Brain microvascular endothelial cell (primary cell): ENCODE data around the gene SPTAN1.

ENCODE experiments used
- DNase-seq: peaks from one replicate; pipeline ENCODE4 v3.0.0-alpha.2; 2020
- H3K27ac ChIP-seq: fragments of 250-450 bp; sonication (Bioruptor Pico); 2 replicates; pipeline ENCODE4 v1.5.1; 2020; ENCODE audit warnings: mild to moderate bottlenecking, moderate library complexity
- H3K27me3 ChIP-seq: fragments of 250-450 bp; sonication (Bioruptor Pico); replicated peaks from 2 replicates; pipeline ENCODE4 v1.5.1; 2020; ENCODE audit warnings: mild to moderate bottlenecking
- H3K36me3 ChIP-seq: fragments of 250-450 bp; sonication (Bioruptor Pico); replicated peaks from 2 replicates; pipeline ENCODE4 v1.5.1; 2020; ENCODE audit warnings: mild to moderate bottlenecking
- H3K4me3 ChIP-seq: 2 replicates; pipeline ENCODE4 v1.5.1; 2011; ENCODE audit warnings: low read depth, mild to moderate bottlenecking, control low read depth, low read length, moderate library complexity
- in situ Hi-C: cut with HindIII; loops from 2 replicates; pipeline ENCODE4 v1.10.0; 2017; ENCODE audit warnings: low sequenced_read_pairs, low pct_ligation_motif_present
- TF ChIP-seq, protein P1 (sequence below): IDR thresholded peaks from 2 replicates; pipeline ENCODE4 v1.5.1; 2011; ENCODE audit warnings: low read depth, mild to moderate bottlenecking, moderate library complexity, low read length, control low read depth, inconsistent platforms; ENCODE audit errors: missing control alignments

SPTAN1 gene

DNA sequence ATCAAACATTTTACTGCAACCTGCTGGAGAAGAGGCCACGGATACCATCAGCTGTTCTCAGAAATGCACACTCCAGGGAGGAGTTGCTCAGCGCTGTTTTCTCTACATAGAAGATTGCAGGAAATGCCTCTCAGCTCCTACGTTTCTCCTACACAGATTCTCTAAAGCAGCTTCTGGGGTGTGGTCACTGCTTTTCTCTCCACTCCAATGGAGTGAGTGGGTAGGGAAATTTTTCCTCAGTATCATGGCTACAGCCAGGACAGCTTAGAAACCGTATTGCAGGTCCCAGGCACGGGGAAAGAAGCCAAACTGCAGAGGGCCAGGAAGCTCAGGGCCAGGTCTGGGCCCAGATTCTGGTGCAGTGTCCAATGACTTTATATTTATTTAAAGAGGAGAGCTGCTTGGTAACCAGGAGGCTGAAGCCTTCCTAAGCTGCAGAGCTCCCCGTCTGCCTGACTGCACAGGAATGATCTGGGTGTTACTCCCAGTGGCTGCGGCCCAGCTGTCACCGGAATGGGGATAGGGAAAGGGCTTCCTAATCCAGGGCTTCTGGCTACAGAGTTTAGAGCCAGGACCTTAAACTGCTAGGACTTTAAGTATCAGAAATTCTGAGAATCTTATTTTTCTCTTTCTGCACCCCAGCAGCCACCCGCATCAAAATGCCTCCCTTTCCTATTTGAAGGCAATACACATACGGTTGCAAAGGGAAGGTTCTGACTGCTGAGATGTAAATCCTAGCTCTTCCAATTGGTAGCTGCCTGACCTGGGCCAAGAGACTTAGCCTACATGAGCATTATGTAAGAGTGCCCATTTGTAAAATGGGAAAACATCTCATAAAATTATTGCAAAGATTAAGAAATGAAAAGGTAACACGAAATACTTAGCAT, 1.4 kb upstream of the SPTAN1 start:
- no peaks in the 10 kb centered on the region for H3K27me3 ChIP-seq
- TF ChIP-seq, protein P1, sequence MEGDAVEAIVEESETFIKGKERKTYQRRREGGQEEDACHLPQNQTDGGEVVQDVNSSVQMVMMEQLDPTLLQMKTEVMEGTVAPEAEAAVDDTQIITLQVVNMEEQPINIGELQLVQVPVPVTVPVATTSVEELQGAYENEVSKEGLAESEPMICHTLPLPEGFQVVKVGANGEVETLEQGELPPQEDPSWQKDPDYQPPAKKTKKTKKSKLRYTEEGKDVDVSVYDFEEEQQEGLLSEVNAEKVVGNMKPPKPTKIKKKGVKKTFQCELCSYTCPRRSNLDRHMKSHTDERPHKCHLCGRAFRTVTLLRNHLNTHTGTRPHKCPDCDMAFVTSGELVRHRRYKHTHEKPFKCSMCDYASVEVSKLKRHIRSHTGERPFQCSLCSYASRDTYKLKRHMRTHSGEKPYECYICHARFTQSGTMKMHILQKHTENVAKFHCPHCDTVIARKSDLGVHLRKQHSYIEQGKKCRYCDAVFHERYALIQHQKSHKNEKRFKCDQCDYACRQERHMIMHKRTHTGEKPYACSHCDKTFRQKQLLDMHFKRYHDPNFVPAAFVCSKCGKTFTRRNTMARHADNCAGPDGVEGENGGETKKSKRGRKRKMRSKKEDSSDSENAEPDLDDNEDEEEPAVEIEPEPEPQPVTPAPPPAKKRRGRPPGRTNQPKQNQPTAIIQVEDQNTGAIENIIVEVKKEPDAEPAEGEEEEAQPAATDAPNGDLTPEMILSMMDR, result no peak
- peak overlapping the region; percentile 78 for H3K27ac ChIP-seq
- H3K4me3 ChIP-seq, result peak overlapping the region; percentile 67
- no peak for DNase-seq
- in situ Hi-C loops, result no loop called here
- no peaks in the 10 kb centered on the region for H3K36me3 ChIP-seq

DNA sequence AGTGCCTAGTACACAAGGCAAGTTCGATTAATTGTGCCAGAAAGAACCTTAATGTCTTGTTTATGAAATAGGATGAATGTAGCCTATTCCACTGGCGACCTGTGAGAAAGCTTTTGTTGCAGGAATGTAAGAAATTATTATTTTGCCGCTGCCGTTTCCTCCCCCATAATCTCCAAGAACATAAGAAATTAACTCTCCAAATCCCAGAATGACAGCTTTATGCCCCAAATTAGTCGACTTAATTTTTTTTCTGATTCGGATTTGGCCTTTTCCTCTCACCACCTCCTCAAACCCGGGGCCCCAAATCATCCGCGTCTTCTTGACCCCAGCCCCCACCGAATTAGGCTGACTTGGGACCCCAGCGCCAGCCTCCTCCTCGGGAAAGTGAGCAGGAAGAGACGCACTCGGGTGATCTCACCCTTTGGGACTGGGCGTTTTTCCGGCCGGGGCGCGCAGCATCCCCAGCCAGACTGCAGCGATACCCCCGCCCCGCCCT, 682 bp upstream of the SPTAN1 start:
- peak overlapping the region; percentile 67 for H3K4me3 ChIP-seq
- H3K27ac ChIP-seq, result peak overlapping the region; percentile 78
- no peaks in the 10 kb centered on the region for H3K27me3 ChIP-seq
- no peak for DNase-seq
- in situ Hi-C loops, result no loop called here
- H3K36me3 ChIP-seq, result no peaks in the 10 kb centered on the region
- TF ChIP-seq, protein P1, result no peak

DNA sequence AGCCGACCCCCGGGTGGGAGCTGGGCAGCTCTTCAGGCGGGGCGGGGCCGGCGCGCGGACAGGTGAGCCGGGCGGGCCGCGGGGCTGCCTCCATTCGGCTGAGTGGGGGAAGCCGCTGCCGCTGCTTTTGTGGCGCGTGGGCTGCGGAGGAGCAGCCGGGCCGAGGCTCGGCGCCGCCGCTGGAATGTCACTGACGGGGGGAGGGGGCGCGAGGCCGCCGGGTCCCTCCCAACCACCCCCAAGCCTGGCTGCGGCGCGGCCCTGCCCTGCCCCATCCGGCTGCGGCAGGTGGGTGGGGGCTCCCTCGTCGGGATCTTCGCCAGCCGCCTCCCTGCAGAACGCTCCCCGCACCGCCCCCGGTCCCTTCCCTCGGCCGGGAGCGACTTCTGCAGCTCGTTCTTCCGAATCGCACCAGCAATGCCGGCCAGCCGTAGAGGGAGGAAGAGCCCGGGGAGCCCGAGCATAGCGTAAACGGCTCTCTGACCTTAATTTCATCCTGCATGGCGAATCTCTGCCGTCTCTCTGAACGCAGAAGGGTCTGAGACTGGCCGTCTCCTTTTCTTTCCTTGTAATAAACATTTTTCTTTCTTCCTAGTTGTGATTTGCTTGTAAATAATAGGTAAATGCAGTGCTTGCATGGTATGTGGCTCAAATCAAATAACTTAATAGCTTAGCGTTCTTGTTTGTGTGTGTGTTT, 505 bp downstream of the SPTAN1 start:
- no peaks in the 10 kb centered on the region for H3K27me3 ChIP-seq
- H3K36me3 ChIP-seq, result no peaks in the 10 kb centered on the region
- TF ChIP-seq, protein P1, result no peak
- in situ Hi-C loops, result no loop called here
- peak overlapping the region; percentile 69 for H3K27ac ChIP-seq
- peak overlapping the region; percentile 73 for H3K4me3 ChIP-seq
- DNase-seq, result no peak

DNA sequence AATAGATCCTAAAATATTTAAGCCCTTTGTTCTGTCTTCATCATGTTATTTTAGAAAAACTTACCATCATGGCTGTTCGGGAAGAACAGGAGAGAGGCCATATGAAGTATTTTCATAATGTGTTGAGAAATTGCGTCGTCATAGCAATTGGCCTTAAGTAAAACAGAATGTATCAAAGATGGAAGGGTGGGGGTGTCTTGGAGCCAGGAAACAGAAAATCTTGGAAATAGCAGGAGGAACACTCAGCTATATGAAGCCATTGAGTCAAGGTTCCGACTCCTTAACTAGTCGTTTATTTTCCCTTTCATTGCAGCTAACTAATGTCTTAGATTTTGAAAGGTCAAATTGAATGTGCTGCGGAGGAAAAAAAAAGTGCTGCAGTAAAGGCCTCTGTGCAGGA, 1.3 kb downstream of the SPTAN1 start:
- Histone ChIP-seq H3K27ac (peak overlapping the region; percentile 69), H3K27me3 (no peaks in the 10 kb centered on the region), H3K36me3 (no peaks in the 10 kb centered on the region), H3K4me3 (peak overlapping the region; percentile 73)
- TF ChIP-seq, protein P1, result no peak
- peak; percentile 45 for DNase-seq
- in situ Hi-C loops, result no loop called here

DNA sequence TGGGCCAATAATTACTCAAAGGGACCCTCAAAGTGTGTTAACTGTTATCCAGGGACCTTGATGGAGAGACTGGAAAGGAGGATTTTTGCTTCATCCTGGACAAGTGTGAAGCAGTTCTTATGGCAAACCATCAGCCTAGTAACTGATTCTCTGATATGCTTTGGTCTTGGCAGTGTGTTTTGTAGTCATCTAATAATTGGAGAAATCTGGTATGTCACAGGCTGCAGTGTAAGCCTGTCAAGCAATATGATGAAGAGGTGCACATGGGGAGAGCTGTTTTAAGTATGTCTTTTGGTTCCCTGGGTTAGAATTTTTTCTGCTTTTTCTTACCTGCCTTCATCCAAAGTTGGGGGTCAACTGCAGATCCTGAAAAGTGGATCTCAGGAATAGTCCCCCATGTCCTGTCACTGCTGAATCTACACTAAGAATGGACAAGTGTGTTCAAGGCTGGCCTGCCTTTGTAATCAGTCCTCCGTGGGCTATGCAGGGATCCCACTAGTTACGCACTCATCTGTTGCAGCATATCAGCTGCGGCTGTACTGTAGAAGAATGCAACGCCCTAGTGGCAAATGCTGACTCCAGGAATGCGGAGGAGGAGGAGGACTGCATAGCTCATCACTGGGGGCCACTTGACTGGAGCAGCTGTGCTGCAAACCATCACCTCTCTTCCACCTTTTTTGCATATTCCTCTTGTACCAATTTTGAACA, 1.9 kb downstream of the SPTAN1 start:
- DNase-seq, result peak; percentile 94
- Histone ChIP-seq H3K4me3 (peak overlapping the region; percentile 73), H3K27me3 (no peaks in the 10 kb centered on the region), H3K36me3 (no peaks in the 10 kb centered on the region), H3K27ac (peak overlapping the region; percentile 69)
- in situ Hi-C loops, result no loop called here
- TF ChIP-seq, protein P1, result peak; percentile 32
